Caki2 (cell line): ENCODE data around the gene C1QA. TPM values are rescaled to one million over a fixed set of nuclear protein-coding genes. Genes with fewer than 3 reads are reported as not detected.

ENCODE experiments used
- DNase-seq: peaks from one replicate; pipeline ENCODE4 v3.0.0-alpha.2; 2015; ENCODE audit warnings: low read depth
- in situ Hi-C: cut with HindIII; loops from 2 replicates; pipeline ENCODE4 v1.10.0; 2016; ENCODE audit warnings: low sequenced_read_pairs, low pct_unique_long_range_greater_than_20kb, mixed read lengths
- total RNA-seq: library from RNA; depleted of rRNA; stranded (reverse); fragments of >200 nt; shearing (Covaris generic); gene quantifications from 2 replicates; pipeline ENCODE4 v1.2.3, GENCODE V29; 2014; ENCODE audit warnings: low replicate concordance

Gene C1QA
- total RNA-seq, 1 experiment from 2014 or later, result not detected

DNA sequence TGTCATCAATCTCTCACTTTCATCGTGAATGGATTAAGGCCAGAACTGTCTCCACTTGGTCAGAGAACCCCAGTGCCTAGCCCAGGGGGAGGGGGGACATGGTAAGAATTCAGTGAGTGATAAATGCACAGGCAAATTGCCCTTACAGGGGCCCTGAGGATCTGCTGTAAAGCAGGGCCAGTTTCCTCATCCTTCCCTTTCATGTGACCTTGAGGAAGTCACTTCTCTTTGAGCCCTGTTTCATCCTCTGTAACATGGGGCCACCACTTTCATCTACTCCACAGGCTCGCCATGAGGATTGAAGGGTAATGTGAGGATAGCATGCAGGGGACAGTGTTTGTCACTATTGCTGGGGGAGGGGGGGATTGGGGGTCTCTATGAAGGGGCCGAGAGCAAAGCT, 28.1 kb upstream of the C1QA start:
- DNase-seq, result no peak
- in situ Hi-C loops, result no loop called here

- no peak for DNase-seq
- in situ Hi-C loops, result no loop called here
Measured at GRCh38 chr1:22609291-22609690, 27.1 kb upstream of the C1QA start.

DNA sequence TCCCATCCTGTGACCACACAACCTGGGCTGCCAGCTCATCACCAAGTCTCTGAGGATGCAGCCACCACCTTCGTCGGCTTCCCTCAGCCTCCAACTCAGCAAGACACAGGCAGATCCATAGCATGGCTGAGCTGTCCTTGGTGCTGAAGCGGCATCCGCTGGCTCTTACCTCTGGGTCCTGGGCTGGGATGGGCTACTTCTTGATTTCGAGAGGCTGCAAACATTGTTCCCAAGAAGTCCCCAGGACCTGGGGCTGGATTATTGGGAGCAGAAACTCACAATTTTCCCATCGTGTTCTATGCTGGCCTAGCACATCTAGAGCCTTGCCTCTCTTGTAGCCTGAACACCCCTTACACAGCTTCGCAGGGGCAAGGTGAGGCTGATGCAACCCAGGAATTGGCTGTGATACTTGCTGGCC, 24.9 kb upstream of the C1QA start:
- DNase-seq, result peak; percentile 67
- in situ Hi-C loops, result no loop called here

GRCh38 chr1:22612671-22613571, 23.5 kb upstream of the C1QA start:
- in situ Hi-C loops, result no loop called here
- no peak for DNase-seq

DNA sequence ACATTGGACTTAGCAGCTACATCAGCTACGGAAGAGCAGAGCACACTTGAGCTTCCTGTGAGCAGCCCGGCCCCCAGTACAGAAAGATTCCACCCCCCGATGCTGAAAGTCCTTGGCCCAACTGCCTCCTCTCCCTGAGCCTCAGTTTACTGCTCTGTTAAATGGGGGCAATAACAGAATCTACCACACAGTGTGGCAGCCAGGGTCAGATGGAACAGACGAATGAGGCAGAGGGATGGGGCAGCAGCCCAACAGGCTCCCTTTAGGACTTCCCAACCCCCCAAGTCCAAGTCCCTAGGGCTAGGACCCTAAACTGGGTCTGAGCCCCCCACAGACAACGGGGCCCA, 22.9 kb upstream of the C1QA start:
- in situ Hi-C loops, result no loop called here
- DNase-seq, result no peak

DNA sequence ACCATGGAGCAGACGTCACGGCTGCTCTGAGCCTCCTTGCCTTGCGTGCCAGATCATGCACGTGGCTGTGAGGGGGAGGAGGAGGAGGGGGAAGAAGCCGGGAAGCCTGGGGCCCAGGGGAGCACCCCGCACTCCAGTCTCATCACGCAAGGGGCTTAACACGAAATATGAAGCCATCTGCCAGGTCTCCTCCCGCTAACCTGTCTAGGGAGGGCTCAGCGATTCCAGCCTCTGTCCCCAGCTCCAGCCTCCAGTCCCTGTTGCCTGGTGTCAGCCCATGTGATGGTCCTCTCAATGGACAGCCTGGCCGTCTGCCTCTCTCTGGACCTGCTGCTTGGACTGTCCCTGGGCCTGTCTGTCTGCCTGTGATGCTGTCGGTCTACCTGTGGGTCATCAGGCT, 22.5 kb upstream of the C1QA start:
- no peak for DNase-seq
- in situ Hi-C loops, result no loop called here

DNA sequence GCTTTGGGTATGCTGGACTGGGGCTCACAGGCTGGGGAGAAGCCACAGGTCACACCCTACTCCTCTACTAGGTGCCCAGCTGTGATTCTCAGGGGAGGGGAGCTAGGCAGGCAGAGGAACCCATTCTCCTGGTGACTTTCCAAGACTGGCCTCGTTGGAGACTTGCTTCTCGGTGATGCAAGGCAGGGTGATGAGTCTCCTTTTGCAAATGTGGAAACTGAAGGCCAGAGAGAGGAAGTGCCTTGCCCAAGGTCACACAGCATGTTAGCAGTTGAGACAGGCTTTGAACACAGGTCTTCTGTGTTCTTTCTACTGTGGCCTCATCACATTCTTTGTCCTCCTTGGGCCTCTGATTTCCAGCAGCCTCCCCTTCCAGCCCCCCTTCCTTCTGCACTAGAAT, 20.5 kb upstream of the C1QA start:
- DNase-seq, result no peak
- in situ Hi-C loops, result no loop called here

- DNase-seq, result no peak
- in situ Hi-C loops, result no loop called here
Measured at GRCh38 chr1:22616571-22616970, 19.9 kb upstream of the C1QA start.

GRCh38 chr1:22618056-22618455, 18.4 kb upstream of the C1QA start:
- no peak for DNase-seq
- in situ Hi-C loops, result no loop called here

- no peak for DNase-seq
- in situ Hi-C loops, result no loop called here
Measured at GRCh38 chr1:22619252-22619651, 17.2 kb upstream of the C1QA start.

DNA sequence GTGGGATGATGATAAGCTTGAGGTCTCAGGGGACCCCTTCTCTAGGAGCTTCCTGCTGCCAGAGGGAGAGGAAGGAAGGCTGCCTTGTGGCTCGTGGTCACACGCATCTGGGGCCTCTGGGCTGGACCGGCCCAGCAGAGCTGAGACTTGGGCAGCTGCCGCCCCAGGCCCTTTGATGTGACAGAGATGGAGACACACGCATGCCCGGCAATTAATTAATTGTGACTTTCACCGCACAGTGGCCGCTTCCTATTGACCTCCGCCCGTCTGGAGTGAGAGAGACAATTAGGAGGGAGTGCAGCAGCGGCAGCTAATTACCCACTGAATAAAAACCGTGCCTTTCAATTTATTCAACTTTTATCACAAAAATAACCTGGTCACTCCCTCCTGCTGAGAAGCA, 16.6 kb upstream of the C1QA start:
- in situ Hi-C loops, result no loop called here
- DNase-seq, result no peak

GRCh38 chr1:22621761-22622160, 14.7 kb upstream of the C1QA start:
- in situ Hi-C loops, result no loop called here
- DNase-seq, result no peak

DNA sequence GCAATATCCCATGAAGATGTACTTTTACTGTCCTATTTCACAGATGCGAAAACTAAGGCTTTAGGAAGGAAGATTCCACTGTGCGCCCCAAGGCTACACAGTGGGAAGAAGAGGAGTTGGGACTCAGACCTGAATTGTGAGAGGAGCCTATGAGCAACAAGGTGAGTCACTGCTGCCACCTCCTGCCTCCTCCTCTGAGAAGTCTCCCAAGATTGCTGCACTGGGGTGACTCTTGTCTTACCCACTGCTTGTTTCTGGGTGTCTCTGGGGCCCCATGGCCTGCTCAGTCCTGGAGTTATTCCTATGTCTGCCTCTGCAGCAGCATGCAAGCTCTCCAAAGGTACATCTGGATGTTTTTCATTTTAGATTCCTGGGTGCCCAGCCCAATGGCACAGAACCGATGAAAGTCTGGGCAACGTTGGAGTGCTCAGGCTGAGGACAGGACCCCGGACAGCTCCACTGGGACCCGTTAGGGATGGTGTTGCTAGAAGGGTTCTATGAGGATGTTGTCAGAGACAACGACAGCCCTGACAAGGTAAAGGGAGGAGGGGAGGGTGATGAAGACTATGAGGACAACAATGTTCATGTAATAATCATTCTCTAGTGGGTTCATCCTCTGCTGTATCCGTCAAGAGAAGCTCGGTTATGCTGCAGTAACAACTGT, 11.0 kb upstream of the C1QA start:
- no peak for DNase-seq

GRCh38 chr1:22626237-22627157, 9.9 kb upstream of the C1QA start:
- in situ Hi-C loops, result no loop called here
- DNase-seq, result no peak

More for the DNA sequence above, 11.0 kb upstream of the C1QA start:
- in situ Hi-C loops, result no loop called here

GRCh38 chr1:22627331-22627730, 9.1 kb upstream of the C1QA start:
- DNase-seq, result no peak
- in situ Hi-C loops, result no loop called here

DNA sequence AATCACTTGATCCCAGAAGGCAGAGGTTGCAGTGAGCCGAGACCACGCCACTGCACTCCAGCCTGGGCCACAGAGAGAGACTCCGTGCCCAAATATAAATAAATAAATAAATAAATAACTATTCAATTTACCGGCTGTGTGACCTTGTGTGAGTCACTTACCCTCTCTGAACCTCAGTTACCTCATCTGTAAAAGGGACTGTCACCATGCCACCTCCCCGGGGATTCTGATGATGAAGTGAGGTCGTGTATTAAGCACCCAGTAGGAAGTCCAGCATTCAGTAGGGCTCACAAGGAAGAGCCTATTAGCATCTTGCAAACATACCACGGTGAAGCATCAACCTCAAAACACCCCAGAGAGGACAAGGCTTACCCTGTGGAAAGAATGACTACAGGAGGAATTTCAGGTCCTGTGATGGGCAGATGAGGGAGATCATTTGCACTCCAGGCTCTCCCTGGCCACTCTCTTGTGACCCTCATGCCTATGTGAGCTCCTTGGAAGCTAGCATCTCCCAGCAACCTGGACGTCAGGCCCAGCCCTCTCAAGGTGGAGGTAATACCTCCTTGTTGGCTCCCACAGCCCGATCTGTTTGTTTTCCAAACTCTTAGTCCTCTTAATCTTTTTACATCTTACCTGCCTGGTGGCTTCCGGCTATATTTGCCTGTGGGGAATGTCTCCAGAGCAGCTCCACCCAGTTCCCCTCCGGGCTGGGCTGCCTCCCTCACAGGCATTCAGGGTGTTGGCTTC, 7.6 kb upstream of the C1QA start:
- in situ Hi-C loops, result no loop called here
- DNase-seq, result no peak

DNA sequence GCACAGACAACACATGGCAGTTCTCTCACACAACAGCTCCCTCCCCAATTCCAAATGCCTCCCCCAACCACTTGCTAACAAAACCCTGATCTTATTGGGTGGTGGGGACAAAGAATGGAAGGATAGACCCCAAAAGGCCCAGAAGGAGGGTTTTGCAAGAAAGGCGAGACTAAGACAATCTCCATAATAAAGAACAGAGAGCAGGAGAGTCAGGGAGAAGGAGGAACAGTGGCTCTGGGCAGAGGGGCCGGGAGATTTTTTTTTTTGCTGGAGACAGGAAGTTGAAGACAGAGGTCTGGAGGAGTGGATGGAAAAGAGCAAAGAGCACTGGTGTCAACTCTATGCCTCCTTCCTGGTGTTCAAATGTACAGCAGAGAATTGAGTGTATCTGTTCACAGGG, 6.5 kb upstream of the C1QA start:
- no peak for DNase-seq
- in situ Hi-C loops, result no loop called here
